ENCODE results near the gene C6orf163. TPM values are rescaled to one million over a fixed set of nuclear protein-coding genes. Genes with fewer than 3 reads are reported as not detected.

Gene C6orf163
- total and polyA plus RNA-seq, 2 of the 4 experiments (the other 2 are of a cell fraction) = 0.55 to 0.90 TPM

- no peak for DNase-seq
- Histone ChIP-seq H2BK15ac (ENCODE audit: low read depth, low read length) (no peak overlapping the region), H3K9me1 (ENCODE audit: insufficient read depth, low read length) (no peaks in the 10 kb centered on the region; the same call in 1 of the 2 replicates), H2AK9ac (replicated peaks; ENCODE audit: low read depth, low read length, poor library complexity) (no peak overlapping the region), H3K4ac (ENCODE audit: low read depth, low read length) (no peak overlapping the region), H3K4me2 (ENCODE audit: low read depth, low read length) (no peak overlapping the region), H3K36me3 (ENCODE audit: control insufficient read depth, insufficient read depth, low read length) (no peaks in the 10 kb centered on the region), H3K4me1 (ENCODE audit: control insufficient read depth, insufficient read depth, low read length) (peaks cover 2% of the 10 kb centered on the region; the same call in 1 of the 2 replicates), H3K14ac (replicated peaks; ENCODE audit: low read depth, low read length) (no peak overlapping the region), H2AK5ac (ENCODE audit: low read depth, low read length) (no peak overlapping the region), H2BK5ac (ENCODE audit: low read depth, low read length, poor library complexity, severe bottlenecking) (no peak overlapping the region), H3K23ac (ENCODE audit: low read depth, low read length) (no peak overlapping the region), H4K91ac (ENCODE audit: insufficient read depth, low read depth, low read length) (no peak overlapping the region), H3K56ac (ENCODE audit: extremely low read depth, insufficient read depth, low read length) (no peak overlapping the region), H3K27ac (ENCODE audit: insufficient read depth, low read length) (no peak overlapping the region), H3K27me3 (ENCODE audit: control insufficient read depth, insufficient read depth, low read length) (no peaks in the 10 kb centered on the region), H3K9me3 (ENCODE audit: control insufficient read depth, insufficient read depth, low read length) (no peaks in the 10 kb centered on the region), H2AFZ (replicated peaks; ENCODE audit: low read length, poor library complexity) (no peak overlapping the region), H3K4me3 (ENCODE audit: insufficient read depth, low read depth, low read length) (no peak overlapping the region), H4K8ac (ENCODE audit: low read depth in 2 of 2, low read length in 2 of 2) (no peak overlapping the region), H3K79me1 (ENCODE audit: low read depth in 1 of 2, low read length in 2 of 2) (no peaks in the 10 kb centered on the region), H3K9ac (ENCODE audit: low read depth, low read length) (no peak overlapping the region), H4K20me1 (ENCODE audit: insufficient read depth, low read length) (no peaks in the 10 kb centered on the region), H3K18ac (ENCODE audit: low read depth, low read length) (no peak overlapping the region), H4K5ac (ENCODE audit: low read depth, low read length) (no peak overlapping the region), H2BK20ac (ENCODE audit: low read depth, low read length) (no peak overlapping the region), H2BK120ac (ENCODE audit: low read depth, low read length) (no peak overlapping the region)
- 100% methylated on average over 1 of the region's 4 CpGs; no CpG with 5 or more reads in 1 of the 2 experiments for WGBS, 2 experiments (ENCODE audit: extremely low coverage in 2 of 2, insufficient read length in 1 of 2)
- in situ Hi-C loops (cut with MboI; ENCODE audit: low sequenced_read_pairs) = no loop called here
- dilution Hi-C loops (cut with HindIII; ENCODE audit: low sequenced_read_pairs, unreplicated experiment) = no loop called here
- intact Hi-C loops (cut with micrococcal nuclease) = no loop called here
- no TSS peak for BruUV-seq (replicated peaks)
- no peak for ATAC-seq (ENCODE audit: low read depth)
- TF ChIP-seq MAZ (IDR thresholded peaks at IDR 0.05; ENCODE audit: borderline replicate concordance, low read depth, low read length) (no peak), POLR2A (IDR thresholded peaks at IDR 0.05; ENCODE audit: low read depth, low read length) (no peak), RCOR1 (IDR thresholded peaks at IDR 0.05; ENCODE audit: insufficient replicate concordance, low read length) (no peak), SMC3 (IDR thresholded peaks at IDR 0.05; ENCODE audit: low read depth, low read length) (no peak), CHD1 (IDR thresholded peaks at IDR 0.05; ENCODE audit: low read depth, low read length) (no peak), RAD21 (IDR thresholded peaks at IDR 0.05; ENCODE audit: low read length) (no peak), CEBPB (IDR thresholded peaks at IDR 0.05; ENCODE audit: low read depth, low read length) (no peak), NFE2L2 (IDR thresholded peaks at IDR 0.05; ENCODE audit: low read depth, low read length) (no peak), ELK1 (IDR thresholded peaks at IDR 0.05; ENCODE audit: borderline replicate concordance, low read depth, low read length) (no peak), RFX5 (IDR thresholded peaks at IDR 0.05; ENCODE audit: low read depth, low read length) (no peak), USF2 (IDR thresholded peaks at IDR 0.05; ENCODE audit: low read depth, low read length) (no peak), MXI1 (IDR thresholded peaks at IDR 0.05; ENCODE audit: borderline replicate concordance, low read depth, low read length) (no peak), MAFK (IDR thresholded peaks at IDR 0.05; ENCODE audit: low read depth, low read length) (no peak), FOS (IDR thresholded peaks at IDR 0.05; ENCODE audit: low read depth, low read length) (no peak), BHLHE40 (IDR thresholded peaks at IDR 0.05; ENCODE audit: low read depth, low read length) (no peak)
- TF ChIP-seq, protein P1, sequence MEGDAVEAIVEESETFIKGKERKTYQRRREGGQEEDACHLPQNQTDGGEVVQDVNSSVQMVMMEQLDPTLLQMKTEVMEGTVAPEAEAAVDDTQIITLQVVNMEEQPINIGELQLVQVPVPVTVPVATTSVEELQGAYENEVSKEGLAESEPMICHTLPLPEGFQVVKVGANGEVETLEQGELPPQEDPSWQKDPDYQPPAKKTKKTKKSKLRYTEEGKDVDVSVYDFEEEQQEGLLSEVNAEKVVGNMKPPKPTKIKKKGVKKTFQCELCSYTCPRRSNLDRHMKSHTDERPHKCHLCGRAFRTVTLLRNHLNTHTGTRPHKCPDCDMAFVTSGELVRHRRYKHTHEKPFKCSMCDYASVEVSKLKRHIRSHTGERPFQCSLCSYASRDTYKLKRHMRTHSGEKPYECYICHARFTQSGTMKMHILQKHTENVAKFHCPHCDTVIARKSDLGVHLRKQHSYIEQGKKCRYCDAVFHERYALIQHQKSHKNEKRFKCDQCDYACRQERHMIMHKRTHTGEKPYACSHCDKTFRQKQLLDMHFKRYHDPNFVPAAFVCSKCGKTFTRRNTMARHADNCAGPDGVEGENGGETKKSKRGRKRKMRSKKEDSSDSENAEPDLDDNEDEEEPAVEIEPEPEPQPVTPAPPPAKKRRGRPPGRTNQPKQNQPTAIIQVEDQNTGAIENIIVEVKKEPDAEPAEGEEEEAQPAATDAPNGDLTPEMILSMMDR (conservative IDR thresholded peaks at IDR 0.05; ENCODE audit: low read depth, low read length) = no peak
- POLR2A ChIA-PET (ENCODE audit: unreplicated experiment) = no interaction called here
- CTCF ChIA-PET = interaction anchor here (0.6 kb wide), 1 partner anchor 31 kb away, joined by 3 read pairs; no protein-coding TSS in a partner anchor
These were observed 11.6 kb downstream of the C6orf163 start for GRCh38 chr6:87356181-87356580.

All from IMR-90 (cell line).